Measurements from ENCODE around the gene COL20A1. TPM values are rescaled to one million over a fixed set of nuclear protein-coding genes. Genes with fewer than 3 reads are reported as not detected.

Gene COL20A1
- total RNA-seq, 4 donors from 2014 or later = 0.20 to 0.44 TPM; not detected in 2

DNA sequence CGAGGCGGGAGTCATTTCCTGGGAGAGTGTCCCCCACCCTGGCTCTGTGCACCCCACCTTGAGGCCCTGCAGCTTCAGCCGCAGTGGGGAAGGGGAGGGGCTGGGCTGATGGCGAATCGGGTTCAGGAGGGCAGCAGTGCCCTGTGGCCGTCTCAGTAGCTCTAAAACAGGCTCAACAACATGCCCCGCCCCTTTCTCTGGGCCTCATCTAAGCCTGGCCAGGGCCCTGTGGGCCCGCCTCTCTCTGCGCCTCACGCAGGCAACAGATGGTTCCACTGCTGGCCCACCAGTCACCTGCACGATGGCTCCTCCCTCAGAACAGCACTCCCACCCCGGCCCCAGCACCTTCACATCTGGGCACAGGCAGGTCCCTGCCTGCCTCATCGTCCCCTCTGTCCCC, 38.0 kb downstream of the COL20A1 start:
- 67 to 78% methylated on average over 10 to 13 of the region's 13 CpGs for WGBS, 2 donors
- Histone ChIP-seq H3K9me3 (peaks cover 0 to 17% (median 0%) of the 10 kb centered on the region in 4 donors), H3K27me3 (peaks cover 0 to 20% of the 10 kb centered on the region in 2 donors), H3K4me1 (no peaks in the 10 kb centered on the region), H3K36me3 (no peaks in the 10 kb centered on the region), H3K4me3 (no peak overlapping the region), H3K27ac (no peak overlapping the region)
- TF ChIP-seq POLR2A (IDR thresholded peaks at IDR 0.05) = no peak
- no peak for TF ChIP-seq EP300 (IDR thresholded peaks at IDR 0.05)
- TF ChIP-seq, protein P1, sequence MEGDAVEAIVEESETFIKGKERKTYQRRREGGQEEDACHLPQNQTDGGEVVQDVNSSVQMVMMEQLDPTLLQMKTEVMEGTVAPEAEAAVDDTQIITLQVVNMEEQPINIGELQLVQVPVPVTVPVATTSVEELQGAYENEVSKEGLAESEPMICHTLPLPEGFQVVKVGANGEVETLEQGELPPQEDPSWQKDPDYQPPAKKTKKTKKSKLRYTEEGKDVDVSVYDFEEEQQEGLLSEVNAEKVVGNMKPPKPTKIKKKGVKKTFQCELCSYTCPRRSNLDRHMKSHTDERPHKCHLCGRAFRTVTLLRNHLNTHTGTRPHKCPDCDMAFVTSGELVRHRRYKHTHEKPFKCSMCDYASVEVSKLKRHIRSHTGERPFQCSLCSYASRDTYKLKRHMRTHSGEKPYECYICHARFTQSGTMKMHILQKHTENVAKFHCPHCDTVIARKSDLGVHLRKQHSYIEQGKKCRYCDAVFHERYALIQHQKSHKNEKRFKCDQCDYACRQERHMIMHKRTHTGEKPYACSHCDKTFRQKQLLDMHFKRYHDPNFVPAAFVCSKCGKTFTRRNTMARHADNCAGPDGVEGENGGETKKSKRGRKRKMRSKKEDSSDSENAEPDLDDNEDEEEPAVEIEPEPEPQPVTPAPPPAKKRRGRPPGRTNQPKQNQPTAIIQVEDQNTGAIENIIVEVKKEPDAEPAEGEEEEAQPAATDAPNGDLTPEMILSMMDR (IDR thresholded peaks at IDR 0.05) = no peak
- no peak for DNase-seq (ENCODE audit: low spot score in 2 of 2)

DNA sequence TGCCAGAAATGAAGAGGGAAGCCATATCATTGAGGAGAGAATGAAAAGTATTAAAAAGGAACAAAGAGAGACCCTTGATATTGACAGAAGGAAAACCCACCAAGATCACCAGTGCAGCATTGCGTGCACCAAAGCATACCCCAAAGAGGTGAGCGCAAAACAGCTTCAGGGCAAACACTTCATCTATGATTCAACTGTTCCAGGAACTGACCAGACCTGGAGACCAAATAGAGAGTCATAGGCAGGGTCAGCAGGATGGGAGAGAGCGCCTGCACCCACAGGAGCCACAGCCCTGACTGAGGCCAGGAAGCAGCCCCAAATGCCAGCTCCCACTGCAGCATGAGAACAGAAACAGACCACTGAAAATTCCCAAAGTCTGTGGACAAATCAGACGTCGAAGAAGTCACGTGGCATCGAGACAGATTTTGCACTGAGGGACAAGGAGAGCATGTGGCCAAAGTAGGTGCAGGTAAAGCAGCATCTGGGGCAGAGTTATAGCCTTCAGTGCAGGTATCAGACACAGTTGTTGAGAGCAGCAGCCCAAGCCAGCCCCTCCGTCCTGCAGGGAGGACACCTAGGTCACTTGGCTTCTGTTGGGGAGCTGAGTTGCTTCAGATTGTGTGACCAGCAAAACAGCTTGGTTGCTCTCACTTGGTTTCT, 38.9 kb downstream of the COL20A1 start:
- 94% methylated on average over 8 of the region's 8 CpGs for WGBS, 2 donors
- Histone ChIP-seq H3K36me3 (no peaks in the 10 kb centered on the region), H3K27me3 (peaks cover 0 to 28% of the 10 kb centered on the region in 2 donors), H3K4me1 (no peaks in the 10 kb centered on the region), H3K27ac (no peak overlapping the region), H3K9me3 (peaks cover 0 to 17% (median 0%) of the 10 kb centered on the region in 4 donors), H3K4me3 (no peak overlapping the region)
- no peak for DNase-seq (ENCODE audit: low spot score in 2 of 2)
- TF ChIP-seq EP300 (IDR thresholded peaks at IDR 0.05) (no peak), POLR2A (IDR thresholded peaks at IDR 0.05) (no peak)
- TF ChIP-seq, protein P1 (IDR thresholded peaks at IDR 0.05) = no peak

DNA sequence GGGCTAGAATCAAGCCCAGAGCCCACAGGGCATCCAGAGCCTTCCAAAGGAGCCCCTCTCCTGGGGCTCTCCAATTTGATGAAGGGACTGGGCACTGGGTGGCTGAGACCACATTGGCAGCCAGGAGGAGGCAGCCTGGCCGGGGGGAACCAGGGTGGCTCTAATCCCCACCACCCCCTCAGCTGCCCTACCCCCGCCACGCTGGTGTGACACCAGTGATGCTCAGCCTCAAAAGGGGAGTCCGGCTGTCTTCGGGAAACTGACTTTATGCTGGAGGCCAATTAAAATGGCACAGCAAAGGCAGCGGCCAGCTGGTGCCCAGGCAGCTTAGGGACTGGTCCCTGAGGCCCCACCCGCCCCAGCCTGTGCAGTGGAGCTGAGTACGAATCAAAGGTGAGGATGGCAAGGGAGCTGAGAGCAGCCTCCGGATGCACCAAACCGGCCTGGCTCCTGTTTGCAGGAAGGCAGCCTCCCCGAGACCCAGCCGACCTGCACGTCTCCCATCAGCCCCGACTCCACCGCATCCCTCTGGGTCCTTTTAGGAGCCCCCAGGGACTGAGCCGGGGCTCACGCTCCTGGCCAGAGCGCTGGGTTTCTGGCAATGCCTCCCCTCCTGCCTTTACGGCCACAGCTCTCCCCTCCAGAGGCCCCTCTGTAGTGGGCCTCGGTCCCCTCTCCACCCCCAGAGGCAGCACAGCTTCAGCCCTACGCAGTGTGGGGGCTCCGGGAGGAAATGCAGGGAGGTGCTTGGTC, 39.7 kb downstream of the COL20A1 start:
- TF ChIP-seq, protein P1 (IDR thresholded peaks at IDR 0.05) = no peak
- TF ChIP-seq EP300 (IDR thresholded peaks at IDR 0.05) = no peak
- no peak for TF ChIP-seq POLR2A (IDR thresholded peaks at IDR 0.05)
- Histone ChIP-seq H3K9me3 (peaks cover 0 to 17% (median 0%) of the 10 kb centered on the region in 4 donors), H3K4me1 (no peaks in the 10 kb centered on the region), H3K27me3 (peaks cover 0 to 35% of the 10 kb centered on the region in 2 donors), H3K27ac (no peak overlapping the region), H3K36me3 (no peaks in the 10 kb centered on the region), H3K4me3 (no peak overlapping the region)
- 74 to 84% methylated on average over 10 to 21 of the region's 22 CpGs for WGBS, 2 donors
- no peak for DNase-seq (ENCODE audit: low spot score in 2 of 2)

DNA sequence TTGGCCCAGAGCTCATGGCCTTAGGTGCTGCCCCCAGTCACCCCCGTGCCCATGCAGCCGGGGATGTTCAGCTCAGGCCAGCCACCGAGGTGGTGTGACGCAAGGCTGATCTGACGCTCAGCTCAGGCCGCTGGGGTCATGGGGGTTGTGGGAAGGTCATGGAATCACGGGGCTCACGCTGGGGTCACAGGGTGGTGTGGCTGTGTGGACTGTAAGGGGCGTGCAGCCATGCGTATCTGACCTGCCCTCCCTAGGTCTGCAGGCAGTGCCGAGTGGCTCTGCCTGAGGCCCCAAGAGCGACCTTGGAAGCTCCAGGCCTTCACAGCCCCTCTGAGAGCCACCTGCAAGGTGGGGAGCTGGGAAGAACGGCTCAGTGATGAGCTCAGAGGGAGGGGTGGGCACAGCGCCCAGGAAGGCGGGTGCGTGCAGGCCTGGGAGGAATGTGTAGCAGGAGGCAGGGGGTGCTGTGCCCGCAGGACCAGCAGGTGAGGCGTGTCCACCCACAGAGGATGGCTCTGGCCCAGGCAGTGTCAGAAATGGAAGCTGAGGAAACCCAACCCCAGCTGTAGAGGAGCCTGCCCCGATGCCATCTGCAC, 40.4 kb downstream of the COL20A1 start:
- no peaks in the 10 kb centered on the region for H3K36me3 ChIP-seq
- DNase-seq (ENCODE audit: low spot score in 2 of 2) = no peak
- WGBS, 2 donors = 81 to 83% methylated on average over 9 to 16 of the region's 19 CpGs
- peaks cover 0 to 42% of the 10 kb centered on the region in 2 donors for H3K27me3 ChIP-seq
- H3K4me1 ChIP-seq = peaks cover 0 to 5% (median 0%) of the 10 kb centered on the region in 4 donors
- H3K4me3 ChIP-seq = no peak overlapping the region
- no peak for TF ChIP-seq EP300 (IDR thresholded peaks at IDR 0.05)
- no peak for TF ChIP-seq POLR2A (IDR thresholded peaks at IDR 0.05)
- TF ChIP-seq, protein P1 (IDR thresholded peaks at IDR 0.05) = no peak
- peaks cover 0 to 17% (median 0%) of the 10 kb centered on the region in 4 donors for H3K9me3 ChIP-seq
- no peak overlapping the region for H3K27ac ChIP-seq

Data from tibial nerve (tissue), 4 donors.